Esophagus mucosa (tissue), 1 donor: Measurements from ENCODE around the gene PRLH. TPM values are rescaled to one million over a fixed set of nuclear protein-coding genes. Genes with fewer than 3 reads are reported as not detected.
A peak's percentile ranks its signal among the peaks of the same experiment; 100 is the strongest.

ENCODE experiments used
- ATAC-seq: fragments of 200-7000 bp; cut with Tn5 transposase; one replicate; pipeline ENCODE4 v1.9.1; 2020
- total RNA-seq: library from RNA; stranded (reverse); gene quantifications from one replicate; pipeline ENCODE4 v1.2.4, GENCODE V29; 2023
- donor health status: DM: yes; HTN: yes; CAD: no.

PRLH gene
- total RNA-seq, 1 donor from 2014 or later: not detected

DNA sequence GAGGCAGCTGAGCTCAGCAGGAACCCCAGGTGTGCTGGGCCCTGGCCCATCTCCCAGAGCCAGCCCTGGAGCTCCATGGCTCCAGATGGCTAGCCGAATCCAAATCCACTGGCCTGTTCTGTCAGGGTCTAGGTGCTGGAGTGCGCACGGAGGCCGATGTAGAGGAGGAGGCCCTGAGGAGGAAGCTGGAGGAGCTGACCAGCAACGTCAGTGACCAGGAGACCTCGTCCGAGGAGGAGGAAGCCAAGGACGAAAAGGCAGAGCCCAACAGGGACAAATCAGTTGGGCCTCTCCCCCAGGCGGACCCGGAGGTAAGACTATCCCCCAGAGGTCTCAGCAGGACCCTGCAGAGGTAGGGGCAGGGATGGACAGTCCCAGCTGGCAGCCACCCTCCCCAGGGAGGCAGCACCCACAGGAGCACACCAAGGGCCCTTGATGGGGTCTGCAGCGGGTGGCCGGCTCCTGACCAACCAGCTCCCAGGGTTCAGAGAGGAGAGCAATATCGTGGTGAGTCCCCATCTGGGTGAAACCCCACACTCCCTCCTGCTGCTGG lies 26.1 kb upstream of the PRLH start:
- peak; percentile 17 for ATAC-seq

DNA sequence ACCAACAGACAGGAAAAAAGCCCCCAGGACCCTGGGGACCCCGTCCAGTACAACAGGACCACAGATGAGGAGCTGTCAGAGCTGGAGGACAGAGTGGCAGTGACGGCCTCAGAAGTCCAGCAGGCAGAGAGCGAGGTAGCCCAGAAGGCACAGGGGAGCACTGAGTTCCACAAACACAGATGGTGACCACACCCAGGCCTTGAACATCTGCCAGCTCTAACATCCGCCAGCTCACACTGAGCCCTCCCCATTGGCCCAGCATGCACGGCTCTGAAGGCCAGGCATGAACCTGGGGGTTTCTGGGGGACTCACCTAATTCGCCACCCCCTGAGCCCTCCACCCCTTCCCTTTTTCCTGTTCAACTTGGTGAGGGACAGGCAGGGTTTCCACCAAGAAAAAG lies 25.6 kb upstream of the PRLH start:
- ATAC-seq: peak; percentile 67

DNA sequence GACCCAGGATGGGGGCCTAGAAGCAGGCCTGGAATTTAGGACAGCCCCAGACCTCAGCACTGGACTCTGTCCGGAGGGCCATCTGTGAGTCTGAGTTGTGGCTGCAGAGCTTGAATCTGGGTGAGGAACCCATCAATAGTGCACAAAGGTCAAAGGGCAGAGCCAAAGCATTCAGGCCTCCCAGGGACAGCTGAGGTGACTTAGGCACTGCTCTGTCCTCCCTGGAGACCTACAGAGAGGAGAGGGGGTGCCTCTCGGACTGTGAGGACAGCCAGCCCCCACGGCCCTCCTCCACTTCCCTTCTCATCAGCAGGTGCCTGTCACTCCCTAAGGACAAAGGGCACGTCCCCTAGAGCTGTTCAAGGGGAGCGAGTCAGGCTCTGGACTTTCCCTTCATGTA lies 25.1 kb upstream of the PRLH start:
- ATAC-seq: no peak

DNA sequence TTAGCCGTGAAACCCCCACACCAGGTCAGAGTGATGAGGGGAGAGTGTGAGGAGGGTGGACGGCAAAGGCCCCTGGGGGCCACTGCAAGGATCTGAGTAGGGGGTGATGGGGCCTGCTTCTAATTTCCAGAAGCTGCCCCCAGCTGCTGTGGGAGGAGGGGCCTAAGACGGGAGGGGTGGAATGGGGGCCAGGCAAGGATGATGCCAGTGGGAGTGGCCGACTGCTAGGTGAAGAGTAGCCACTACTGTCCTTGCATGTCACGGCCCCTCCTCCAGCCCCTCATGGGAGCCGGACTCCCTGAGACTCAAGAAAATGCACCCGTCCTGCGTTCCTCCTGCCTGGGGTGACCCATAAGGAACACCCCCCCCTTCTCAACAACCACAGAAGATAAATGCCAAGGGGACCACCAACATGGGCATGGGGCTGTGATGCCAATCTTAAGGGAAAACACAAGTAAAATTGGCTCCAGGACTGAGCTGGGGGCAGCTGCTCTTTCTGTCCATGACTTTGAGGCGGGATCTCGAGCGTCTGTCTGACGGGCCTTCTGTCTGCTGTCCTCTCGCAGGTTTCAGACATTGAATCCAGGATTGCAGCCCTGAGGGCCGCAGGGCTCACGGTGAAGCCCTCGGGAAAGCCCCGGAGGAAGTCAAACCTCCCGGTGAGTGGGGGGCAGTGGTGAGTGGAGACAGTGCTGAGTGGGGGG lies 24.2 kb upstream of the PRLH start:
- no peak for ATAC-seq

DNA sequence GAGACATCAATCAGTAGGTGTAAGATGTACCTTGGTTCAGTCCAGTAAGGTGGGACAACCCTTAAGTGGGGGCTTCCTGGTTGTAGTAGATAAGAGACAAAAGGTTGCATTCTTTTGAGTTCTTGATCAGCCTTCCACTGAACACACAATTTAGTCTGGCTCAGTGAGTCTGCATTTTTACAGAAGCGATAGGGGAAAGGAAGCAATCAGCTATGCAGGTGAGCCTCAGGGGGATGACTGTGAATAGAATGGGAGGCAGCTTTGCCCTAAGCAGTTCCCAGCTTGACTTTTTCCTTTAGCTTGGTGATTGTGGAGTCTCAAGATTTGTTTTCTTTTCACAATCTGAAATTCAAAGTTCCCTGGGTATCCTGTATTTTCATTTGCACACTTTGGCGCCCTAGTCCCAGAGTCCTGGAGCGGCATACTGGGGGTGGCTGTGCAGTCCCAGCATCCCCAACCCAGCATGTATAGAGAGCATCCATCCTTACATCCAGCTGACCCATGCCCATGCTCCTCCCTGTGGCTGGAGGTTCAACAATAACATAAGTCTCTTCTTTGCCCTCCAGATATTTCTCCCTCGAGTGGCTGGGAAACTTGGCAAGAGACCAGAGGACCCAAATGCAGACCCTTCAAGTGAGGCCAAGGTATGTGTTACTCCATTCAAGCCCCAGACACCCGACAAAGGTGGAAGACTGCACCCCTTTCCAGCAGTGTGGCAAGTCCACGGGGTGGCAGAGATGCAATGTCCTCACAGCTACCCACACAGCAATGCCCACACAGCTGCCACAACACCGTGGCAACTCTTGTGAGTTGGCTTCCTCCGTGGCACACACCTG lies 20.1 kb upstream of the PRLH start:
- ATAC-seq: peak; percentile 39

DNA sequence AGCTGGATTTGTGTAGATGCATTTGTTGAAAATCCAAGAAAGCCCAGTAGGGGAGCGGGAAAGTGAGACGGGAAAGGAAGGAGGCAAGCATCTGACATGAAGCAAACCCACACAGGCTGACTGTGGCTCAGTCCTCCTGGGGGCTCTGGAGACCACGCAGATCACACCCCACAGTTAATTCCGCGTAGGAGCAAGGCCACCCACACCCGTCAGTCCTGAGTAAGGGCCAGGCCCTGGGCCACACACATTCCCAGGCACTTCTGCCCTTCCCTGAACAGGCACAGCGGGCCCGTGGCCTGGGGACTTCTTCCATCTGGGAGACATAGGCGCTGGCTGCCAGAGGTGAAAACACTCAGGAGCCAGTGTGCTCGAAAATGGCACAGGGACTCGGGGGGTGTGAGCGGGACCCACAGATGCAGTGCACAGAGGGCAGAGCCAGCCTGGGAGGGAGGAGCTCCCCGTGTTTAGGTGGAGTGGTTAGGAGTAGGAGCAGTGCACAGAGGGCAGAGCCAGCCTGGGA lies 19.4 kb upstream of the PRLH start:
- ATAC-seq: peak; percentile 54

DNA sequence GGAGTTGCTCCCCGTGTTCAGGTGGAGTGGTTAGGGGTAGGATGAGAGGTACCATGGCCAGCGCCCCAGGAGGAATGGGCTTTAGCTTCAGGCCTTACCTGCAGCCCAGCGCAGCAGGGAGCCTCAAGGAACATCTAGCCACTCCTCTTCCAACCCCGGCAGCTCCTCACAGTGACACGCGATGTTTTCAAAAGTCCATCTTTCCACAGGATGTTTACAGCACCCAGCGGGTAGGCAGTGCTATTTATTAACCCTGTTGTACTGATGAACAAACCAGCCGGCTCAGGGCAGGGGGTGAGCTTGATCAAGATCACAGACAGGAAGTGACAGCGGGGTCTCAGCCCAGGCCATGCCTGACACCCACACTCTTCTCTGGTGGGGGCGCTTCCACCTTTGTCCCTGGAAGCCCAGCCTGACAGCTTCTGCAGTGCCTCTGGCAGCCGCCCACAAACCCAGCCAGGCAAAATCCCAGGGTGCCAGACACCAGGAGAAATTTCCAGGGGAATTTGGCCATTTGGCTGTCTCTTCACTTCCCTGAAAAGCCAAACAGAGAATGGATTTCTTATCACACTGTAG lies 18.4 kb upstream of the PRLH start:
- ATAC-seq: peak; percentile 26

DNA sequence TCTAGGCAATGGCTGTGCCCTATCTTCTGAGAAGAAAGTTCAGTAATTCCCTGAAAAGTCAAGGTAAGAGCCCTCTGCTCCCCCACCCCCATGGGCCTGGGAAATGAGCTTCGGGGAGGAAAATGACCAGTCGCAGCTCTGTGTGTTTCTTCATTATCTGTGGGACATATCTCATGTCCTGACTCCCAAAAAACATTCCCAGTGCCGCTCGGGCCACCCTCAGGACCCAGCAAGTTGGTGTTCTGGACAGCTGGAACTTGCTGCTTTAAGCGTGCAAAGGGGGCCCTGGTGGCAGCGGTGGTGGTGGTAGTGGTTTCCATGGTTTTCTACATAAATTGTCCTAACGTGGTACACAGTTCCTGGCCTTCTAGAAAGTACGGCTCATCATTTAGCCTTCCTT lies 17.2 kb upstream of the PRLH start:
- ATAC-seq: no peak

DNA sequence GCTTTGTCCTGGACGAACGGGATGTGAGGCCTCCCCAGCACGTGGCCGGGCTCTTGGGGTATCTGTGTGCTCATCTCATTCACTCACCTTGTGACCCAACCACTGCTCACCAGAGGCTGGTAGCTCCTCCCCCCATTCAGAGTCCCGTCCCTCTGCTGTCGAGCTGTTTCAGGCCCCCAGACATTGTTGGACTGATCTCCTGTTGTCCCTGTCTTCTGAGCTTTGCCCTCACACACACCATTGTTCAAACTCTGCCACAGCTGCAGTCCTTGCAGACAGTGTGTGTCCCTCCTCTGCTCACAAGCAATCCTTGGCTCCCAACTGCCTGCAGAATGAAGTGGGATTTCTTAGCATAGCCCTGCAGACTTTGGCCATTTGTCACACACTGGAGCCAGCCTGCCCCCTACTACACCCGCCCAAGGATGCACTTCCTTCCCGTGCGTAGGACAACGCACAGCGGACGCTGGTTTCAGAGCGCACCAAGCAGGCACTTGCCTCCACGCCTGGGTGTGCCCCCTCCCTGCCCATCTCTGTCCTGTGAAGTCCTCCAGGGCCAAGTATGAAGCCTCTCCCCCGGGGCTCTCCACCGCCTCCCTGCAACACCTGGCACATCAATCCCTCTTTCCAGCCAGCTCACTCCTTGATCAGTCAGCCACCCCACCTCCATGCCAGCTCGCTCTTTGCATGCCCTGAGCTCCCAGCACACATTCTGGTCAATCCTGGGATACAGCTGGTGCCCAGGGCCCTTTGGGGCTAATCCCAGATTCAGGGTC lies 16.5 kb upstream of the PRLH start:
- no peak for ATAC-seq

DNA sequence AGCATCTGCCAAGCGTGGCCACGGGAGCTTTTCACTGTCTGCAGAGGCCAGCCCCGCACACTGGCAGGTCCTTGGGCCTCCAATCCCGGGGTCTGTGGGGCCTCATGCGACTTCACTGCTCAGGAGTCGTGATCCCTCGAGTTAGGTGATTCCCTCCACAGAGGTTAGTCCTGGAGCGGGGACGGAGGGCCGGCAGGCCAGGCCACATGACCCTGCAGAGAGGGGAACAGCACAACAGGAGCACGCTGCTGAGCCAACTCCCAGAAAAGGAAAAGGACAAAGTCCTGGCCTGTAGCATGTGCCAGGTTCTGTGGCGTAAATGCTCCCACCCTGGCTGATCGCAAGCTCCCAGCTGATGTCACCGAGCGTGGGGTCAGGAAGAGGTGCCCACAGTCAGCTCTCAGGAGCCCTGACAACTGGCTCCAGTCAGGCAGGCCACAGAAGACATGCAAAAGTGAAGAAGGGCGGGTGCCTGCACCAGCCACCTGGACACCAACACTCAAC lies 15.3 kb upstream of the PRLH start:
- ATAC-seq: no peak

DNA sequence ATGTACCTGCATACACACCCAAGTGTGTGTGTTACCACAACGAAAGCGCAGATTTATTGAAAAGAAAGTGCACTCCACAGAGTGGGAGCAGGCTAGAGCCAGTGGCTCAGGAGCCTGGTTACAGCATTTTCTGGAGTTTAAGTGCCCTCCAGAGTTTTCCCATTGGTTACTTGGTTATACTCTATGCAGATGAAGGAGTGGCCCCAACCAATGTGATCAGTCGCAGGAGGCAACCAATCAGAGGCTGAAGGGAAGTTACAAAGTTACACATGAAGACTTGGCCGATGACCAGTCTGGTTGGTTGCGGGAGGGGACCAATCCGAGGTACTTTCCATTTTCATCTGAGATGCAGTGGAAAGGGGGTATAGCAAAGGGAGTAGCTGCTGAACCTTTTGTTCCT lies 13.5 kb upstream of the PRLH start:
- ATAC-seq: no peak

DNA sequence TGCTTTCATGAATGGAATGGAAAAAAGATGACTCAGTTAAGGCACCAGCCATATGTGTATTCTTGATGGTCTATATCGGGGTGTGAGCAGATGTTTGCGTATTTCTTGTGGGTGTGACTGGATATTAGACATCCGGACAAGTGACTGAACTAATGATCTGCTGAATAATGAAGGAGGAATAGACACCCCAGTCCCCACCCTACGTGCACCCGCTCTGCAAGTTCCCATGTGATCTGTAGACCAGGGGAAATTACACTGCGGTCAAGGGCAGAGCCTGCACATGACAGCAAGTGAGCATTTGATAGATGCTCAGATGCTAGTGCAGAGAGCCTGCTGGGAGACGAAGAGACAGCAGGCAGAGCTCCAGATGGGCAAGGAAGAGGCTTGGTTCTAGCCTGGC lies 12.4 kb upstream of the PRLH start:
- ATAC-seq: no peak

DNA sequence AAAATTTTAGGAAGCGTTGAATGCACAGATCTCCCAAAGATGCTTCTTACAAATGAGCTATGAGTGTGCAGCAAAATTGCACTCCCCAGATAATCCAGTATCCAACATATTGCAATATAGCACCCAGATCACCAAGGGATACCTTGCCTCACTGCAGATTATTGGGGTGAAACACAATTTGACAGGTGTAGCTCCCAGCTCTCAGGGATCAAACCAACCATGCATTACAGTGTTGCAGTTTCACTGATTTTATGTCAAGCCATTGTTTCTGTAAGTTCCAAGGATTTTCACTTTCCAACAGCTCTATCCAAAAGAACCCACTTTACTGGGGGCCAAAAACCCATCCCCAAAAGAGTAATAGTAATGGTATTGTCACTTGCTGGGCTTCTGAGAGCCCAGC lies 10.8 kb upstream of the PRLH start:
- no peak for ATAC-seq

DNA sequence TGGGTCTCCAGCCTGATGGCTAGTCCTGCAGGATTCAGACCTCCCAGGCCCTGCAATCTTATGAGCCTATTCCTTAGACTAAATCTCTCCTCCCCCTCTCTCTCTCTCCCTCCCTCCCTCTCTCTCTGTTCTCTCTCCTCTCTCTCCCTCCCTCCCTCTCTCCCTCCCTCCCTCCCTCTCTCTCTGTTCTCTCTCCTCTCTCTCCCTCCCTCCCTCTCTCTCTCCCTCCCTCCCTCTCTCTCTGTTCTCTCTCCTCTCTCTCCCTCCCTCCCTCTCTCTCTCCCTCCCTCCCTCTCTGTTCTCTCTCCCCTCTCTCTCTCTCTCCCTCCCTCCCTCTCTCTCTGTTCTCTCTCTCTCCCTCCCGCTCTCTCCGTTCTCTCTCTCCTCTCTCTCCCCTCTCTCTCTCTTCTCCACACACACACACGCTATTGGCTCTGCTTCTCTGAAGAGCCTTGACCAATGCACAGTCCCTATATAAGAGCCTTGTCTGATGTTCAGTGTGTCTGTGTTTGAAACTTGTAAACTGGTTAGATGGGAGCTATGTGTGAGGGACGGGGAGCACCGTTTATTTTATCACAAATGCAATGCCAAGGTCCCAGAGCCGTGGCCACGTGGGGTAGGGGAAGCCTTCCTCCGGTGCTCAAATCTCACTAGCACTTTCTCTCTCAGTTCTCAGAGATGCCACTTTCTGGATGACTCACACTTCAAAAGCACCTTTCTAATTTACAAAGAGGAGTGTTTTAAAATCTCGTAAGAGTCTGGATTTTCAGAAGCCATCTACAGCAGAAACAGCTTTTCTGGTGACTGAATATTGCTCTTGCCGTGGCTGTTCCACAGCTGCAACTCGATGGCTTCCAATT lies 9.4 kb upstream of the PRLH start:
- no peak for ATAC-seq

DNA sequence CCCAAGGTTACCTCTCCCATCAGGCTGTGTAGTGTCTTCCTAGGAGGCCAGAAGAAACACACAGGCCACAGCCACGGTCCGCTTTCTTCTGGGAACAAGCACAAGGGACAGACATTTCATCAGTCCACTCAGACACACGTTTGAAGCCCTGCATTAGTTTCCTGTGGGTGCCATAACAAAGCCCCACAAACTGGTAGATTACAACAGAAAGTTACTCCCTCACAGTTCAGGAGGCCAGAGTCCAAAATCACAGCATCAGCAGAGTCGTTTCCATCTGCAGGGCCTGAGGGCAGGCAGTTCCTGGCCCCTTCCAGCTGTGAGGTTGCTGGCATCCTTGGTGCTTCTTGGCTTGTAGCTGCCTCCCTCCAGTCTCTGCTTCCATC lies 8.8 kb upstream of the PRLH start:
- ATAC-seq: no peak

DNA sequence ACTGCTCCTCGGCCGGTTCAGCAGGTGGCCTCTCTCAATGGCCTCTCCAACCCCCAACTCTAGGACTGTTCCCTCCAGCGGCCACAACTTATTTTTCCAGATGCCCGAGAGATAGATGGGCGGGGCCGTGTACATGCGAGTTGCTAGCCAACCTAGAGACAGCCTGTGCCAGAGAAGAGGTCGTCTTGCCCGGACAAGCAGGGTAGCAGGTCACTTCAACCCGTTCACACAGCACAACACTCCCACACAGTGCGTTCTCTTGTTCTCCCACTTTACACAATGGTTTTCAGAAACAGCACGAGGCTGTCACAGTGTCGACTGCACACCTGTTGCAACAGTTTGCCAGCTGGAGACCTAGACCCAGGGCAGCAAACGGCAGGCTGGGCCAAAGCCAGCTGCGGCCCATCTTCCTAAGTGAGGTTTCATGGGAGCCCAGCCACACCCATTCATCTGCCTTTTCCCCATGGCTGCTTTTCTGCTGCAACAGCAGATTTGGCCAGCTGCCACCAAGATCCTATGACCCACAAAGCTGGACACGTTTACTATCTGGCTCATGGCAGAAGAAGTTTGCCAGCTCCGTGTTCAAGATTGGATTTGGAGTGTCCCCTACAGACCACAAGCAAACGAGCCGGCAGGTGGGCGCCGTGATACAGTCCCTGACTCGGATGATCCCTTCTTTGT lies 7.3 kb upstream of the PRLH start:
- ATAC-seq: peak; percentile 50

DNA sequence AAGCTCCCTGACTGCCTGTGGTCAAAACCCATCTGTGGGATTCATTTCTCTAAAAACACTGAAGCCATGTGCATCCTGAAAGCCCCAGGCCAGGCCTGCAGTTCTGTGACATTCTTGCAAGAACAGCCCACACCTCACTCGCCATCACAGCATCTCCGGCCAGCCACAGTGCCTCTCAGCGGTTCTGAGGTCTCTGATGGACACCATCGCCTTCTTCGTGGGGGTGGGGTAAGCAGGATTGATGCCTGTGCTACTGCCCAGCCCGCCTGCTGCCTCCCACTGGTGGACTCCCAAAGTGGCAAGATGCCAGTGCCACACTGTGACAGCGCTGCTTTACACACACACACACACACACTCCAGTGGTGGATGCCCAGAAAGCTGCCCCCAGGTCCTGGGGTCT lies 5.2 kb upstream of the PRLH start:
- no peak for ATAC-seq

DNA sequence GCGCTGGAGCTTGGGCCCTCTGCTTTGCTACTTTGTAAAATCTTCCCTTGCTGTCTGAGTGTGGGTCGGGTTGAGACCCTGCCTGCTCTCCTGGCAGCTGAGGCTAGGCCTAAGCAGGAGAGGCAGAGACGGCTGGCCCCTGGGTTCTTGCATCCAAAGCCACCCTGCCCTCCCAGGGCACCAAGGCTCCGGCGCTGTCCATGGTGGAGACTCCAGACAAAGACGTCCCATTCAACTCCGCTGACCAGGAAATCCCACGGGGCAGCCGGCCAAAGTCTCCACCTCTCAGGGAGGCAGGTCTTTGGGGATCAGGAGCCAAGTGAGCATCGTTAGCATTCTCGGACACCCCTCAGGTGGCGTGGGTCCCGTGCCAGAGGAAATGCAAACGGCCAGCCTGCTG lies 2.6 kb upstream of the PRLH start:
- no peak for ATAC-seq

DNA sequence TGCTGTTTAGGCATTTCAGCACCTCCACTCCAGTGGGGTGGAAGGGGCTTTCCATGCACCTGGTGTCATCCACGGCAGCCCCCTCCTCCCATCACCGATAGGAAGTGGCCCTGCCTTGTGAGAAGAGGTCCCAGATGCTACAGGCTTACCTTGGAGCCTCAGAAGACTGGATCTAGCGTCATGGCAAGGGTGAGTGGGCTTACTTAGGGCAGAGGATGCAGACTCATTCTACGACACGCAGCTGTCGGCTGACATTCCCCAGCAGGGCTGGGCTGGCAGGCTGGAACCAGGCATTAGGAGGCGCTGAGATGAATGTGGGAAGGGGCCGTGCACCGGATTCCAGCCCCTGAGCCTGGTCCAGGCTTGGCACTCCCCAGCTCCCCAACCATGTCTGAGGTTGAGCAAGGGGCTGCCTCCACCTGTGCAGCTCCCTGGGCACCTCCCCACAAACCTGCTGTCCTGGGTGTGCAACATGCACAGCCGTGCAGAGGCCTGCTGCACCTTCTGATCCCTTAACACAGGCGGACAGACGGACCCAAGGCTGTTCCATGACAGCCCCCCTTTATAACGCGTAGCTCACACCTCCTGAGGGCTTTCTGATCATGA lies 1.7 kb upstream of the PRLH start:
- no peak for ATAC-seq

DNA sequence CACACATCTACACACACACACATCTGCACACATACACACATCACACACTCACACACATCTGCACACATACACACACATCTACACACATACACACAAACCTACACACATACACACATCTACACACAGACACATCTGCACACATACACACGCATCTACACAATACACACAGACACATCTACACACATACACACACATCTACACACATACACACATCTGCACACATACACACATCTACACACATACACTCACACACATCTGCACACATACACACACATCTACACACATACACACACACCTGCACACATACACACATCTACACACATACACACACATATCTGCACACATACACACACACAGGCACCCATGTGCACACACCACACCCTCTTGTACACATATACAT lies 400 bp upstream of the PRLH start:
- ATAC-seq: no peak
